ENCODE data around the gene PIPOX.
"Not testable (repeated sequence)": the region's sequence is repeated elsewhere in the genome, so short reads cannot be mapped to it uniquely, and the experiment has no call there.

Gene PIPOX

GRCh38 chr17:29076087-29076486 lies 33.1 kb downstream of the PIPOX start:
- no peak for DNase-seq (ENCODE audit: low spot score)

GRCh38 chr17:29076722-29077121 lies 33.8 kb downstream of the PIPOX start:
- DNase-seq (ENCODE audit: low spot score), result no peak

- no peak for DNase-seq (ENCODE audit: low spot score)
Observed at GRCh38 chr17:29077320-29077719, 34.4 kb downstream of the PIPOX start.

- no peak for DNase-seq (ENCODE audit: low spot score)
Observed at GRCh38 chr17:29078183-29079045, 35.5 kb downstream of the PIPOX start.

- DNase-seq (ENCODE audit: low spot score), result no peak
Observed at GRCh38 chr17:29079433-29079832, 36.5 kb downstream of the PIPOX start.

- no peak for DNase-seq (ENCODE audit: low spot score)
Observed at GRCh38 chr17:29079887-29080286, 36.9 kb downstream of the PIPOX start.

- no peak for DNase-seq (ENCODE audit: low spot score)
Observed at GRCh38 chr17:29080323-29080722, 37.4 kb downstream of the PIPOX start.

GRCh38 chr17:29080965-29081364 lies 38.0 kb downstream of the PIPOX start:
- DNase-seq (ENCODE audit: low spot score), result no peak

GRCh38 chr17:29084541-29085146 lies 41.7 kb downstream of the PIPOX start:
- no peak for DNase-seq (ENCODE audit: low spot score)

- no peak for DNase-seq (ENCODE audit: low spot score)
Observed at GRCh38 chr17:29085223-29085622, 42.3 kb downstream of the PIPOX start.

- no peak for DNase-seq (ENCODE audit: low spot score)
Observed at GRCh38 chr17:29086628-29087332, 43.8 kb downstream of the PIPOX start.

- DNase-seq (ENCODE audit: low spot score), result not testable (repeated sequence)
Observed at GRCh38 chr17:29088782-29089181, 45.8 kb downstream of the PIPOX start.

- DNase-seq (ENCODE audit: low spot score), result no peak
Observed at GRCh38 chr17:29089601-29090044, 46.7 kb downstream of the PIPOX start.

GRCh38 chr17:29090108-29090507 lies 47.2 kb downstream of the PIPOX start:
- DNase-seq (ENCODE audit: low spot score), result no peak

- DNase-seq (ENCODE audit: low spot score), result no peak
Observed at GRCh38 chr17:29090750-29091605, 48.0 kb downstream of the PIPOX start.

GRCh38 chr17:29091606-29092289 lies 48.8 kb downstream of the PIPOX start:
- DNase-seq (ENCODE audit: low spot score), result no peak

- DNase-seq (ENCODE audit: low spot score), result no peak
Observed at GRCh38 chr17:29093090-29093871, 50.3 kb downstream of the PIPOX start.

GRCh38 chr17:29094101-29094708 lies 51.3 kb downstream of the PIPOX start:
- no peak for DNase-seq (ENCODE audit: low spot score)

GRCh38 chr17:29095439-29095838 lies 52.5 kb downstream of the PIPOX start:
- DNase-seq (ENCODE audit: low spot score), result no peak

- DNase-seq (ENCODE audit: low spot score), result no peak
Observed at GRCh38 chr17:29096094-29096493, 53.2 kb downstream of the PIPOX start.
